Activated T-helper 17 cell treated with anti-CD3 and anti-CD28 coated beads, Interleukin-2, amount 50 U/mL, for 72 hours (primary cell): Measurements from ENCODE around the gene SEL1L3. TPM values are rescaled to one million over a fixed set of nuclear protein-coding genes. Genes with fewer than 3 reads are reported as not detected.
"Not testable (repeated sequence)": the region's sequence is repeated elsewhere in the genome, so short reads cannot be mapped to it uniquely, and the experiment has no call there.

ENCODE experiments used
- ATAC-seq: fragments of 150-1000 bp; cut with Tn5 transposase; replicated peaks from 2 replicates; pipeline ENCODE4 v1.10.0; 2021; ENCODE audit warnings: mild to moderate bottlenecking, moderate library complexity
- H3K27ac Mint-ChIP-seq: one replicate; pipeline ENCODE4 v1.8.0; 2022; ENCODE audit warnings: mixed read lengths
- H3K27me3 Mint-ChIP-seq: one replicate; pipeline ENCODE4 v1.8.0; 2022; ENCODE audit warnings: mixed read lengths
- H3K36me3 Mint-ChIP-seq: one replicate; pipeline ENCODE4 v1.8.0; 2022; ENCODE audit warnings: low read depth, mild to moderate bottlenecking, mixed read lengths
- H3K4me1 Mint-ChIP-seq: one replicate; pipeline ENCODE4 v1.8.0; 2022; ENCODE audit warnings: mixed read lengths
- H3K4me3 Mint-ChIP-seq: one replicate; pipeline ENCODE4 v1.8.0; 2022; ENCODE audit warnings: mild to moderate bottlenecking, mixed read lengths
- H3K9me3 Mint-ChIP-seq: one replicate; pipeline ENCODE4 v1.8.0; 2022; ENCODE audit warnings: mixed read lengths
- total RNA-seq, 2 donors: library from RNA; stranded (reverse); gene quantifications; one replicate each; pipeline ENCODE4 v1.2.3, GENCODE V29; 2022

Gene SEL1L3
- total RNA-seq: 10 to 100 TPM; 39.7 to 70.3 TPM

DNA sequence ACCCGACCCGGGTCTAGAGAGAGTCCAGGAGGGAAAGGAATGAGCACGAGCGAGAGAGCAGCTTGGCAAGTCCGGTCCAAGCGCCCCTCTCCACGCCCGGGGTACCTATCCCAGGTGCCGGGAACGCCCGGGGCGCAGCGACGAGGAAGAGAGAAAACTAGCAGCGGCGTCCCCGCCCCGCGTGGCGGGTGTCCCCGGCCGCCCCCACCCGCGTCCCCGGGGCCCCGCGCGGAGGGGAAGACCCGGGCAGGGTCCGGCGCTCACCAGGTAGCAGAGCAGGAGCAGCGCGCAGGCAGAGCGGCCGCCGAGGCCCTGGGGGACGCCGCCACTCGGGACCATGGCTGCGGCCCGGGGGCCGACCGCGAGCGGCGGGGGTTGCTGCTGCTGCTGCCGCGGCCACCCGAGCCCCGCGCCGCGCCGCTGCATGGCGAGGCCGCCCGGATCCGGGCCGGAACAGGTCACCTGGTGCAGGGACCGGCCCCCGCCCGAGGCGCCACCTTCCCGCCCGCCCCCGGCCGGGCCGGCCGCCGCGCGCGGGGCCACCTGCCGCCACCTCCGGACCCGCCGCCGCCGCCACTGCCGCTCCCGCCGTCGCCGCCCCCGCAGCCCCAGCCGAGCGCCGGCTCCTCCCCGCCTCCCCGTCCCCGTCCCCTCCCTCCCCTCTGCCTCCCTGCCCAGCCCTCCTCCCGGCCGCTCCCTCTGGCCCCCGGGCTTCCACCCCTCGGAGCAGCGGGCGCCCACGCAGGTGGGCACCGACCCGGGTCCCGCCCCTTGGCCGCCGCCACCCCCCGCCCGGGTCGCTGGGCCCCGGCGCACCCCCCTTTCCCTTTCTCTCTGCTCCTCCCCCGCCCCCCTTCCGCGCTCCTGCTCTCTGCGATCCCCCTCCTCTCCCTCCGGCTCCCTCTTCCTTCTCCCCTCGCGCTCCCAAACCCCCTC lies at the start of gene SEL1L3:
TSS of gene SEL1L3 (minus strand) at position 578 of the 936 bp plus-strand sequence. CDS start at position 426, 152 bp downstream.
- Mint-ChIP-seq H3K27me3 (no peaks in the 10 kb centered on the region), H3K4me1 (peaks cover 33% of the 10 kb centered on the region), H3K36me3 (peaks cover 32% of the 10 kb centered on the region), H3K4me3 (peak within 1 kb of the TSS; percentile 94), H3K27ac (peak within 1 kb of the TSS; percentile 98), H3K9me3 (no peaks in the 10 kb centered on the region)
- ATAC-seq: peak; percentile 49

DNA sequence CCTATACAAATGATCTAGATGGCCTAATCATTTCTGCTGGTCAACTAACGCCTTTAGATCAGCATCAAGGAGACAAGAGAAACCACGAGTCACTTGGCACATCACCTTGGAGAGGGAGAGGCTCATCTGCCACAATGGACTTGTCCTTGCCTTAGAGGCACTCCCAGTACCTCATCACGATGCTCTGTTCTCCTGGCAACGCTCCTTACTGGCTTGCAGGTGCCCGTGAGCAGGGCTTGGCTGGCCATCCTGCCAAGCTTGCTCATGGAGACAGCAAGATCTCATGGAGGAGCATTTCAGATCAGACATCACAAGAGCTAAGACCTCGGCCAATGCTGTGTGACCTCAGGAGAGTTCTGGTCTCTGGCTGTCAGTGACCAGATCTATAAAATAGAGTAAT lies 48.6 kb upstream of the SEL1L3 start:
- Mint-ChIP-seq H3K27ac (no peak overlapping the region), H3K4me3 (no peak overlapping the region), H3K36me3 (no peaks in the 10 kb centered on the region), H3K9me3 (peaks cover 6% of the 10 kb centered on the region), H3K27me3 (no peaks in the 10 kb centered on the region), H3K4me1 (peaks cover 15% of the 10 kb centered on the region)
- no peak for ATAC-seq

DNA sequence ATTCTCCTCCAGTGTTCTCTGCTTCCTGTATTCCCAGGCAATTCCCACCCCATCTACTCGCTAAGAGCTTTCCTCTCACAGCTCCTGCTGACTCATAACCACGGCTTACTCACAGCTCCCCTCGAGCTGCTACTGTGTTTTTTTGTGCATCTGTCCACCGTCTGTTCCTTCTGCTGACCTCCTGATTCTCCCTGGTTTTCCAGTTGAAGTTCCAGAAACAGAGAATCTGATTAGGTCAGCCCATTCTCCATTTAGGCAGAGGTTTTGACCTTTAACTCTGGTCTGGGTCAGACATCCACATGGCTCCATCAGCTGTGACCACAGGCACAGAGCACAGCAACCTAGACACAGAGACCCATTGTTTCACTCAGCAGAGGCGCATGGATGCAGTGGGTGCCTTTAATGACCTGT lies 45.7 kb upstream of the SEL1L3 start:
- Mint-ChIP-seq H3K4me1 (peaks cover 9% of the 10 kb centered on the region), H3K9me3 (peaks cover 3% of the 10 kb centered on the region), H3K4me3 (no peak overlapping the region), H3K27ac (peak overlapping the region; percentile 42), H3K36me3 (no peaks in the 10 kb centered on the region), H3K27me3 (no peaks in the 10 kb centered on the region)
- no peak for ATAC-seq

DNA sequence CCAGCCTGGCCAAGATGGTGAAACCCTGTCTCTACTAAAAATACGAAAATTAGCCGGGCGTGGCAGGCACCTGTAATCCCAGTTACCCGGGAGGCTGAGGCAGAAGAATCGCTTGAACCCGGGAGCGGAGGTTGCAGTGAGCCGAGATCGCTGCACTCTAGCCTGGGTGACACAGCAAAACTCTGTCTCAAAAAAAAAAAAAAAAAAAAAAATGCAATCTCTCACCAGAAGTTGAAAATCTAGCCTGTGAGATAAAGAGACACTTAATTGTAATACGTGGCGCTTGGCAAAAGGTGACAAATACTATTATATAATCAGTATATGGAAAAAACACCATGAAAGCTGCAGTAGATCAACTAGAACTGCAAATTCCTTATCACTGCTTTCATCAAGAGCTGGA lies 43.3 kb upstream of the SEL1L3 start:
- not testable (repeated sequence) for H3K27ac Mint-ChIP-seq, ATAC-seq, H3K9me3 Mint-ChIP-seq

DNA sequence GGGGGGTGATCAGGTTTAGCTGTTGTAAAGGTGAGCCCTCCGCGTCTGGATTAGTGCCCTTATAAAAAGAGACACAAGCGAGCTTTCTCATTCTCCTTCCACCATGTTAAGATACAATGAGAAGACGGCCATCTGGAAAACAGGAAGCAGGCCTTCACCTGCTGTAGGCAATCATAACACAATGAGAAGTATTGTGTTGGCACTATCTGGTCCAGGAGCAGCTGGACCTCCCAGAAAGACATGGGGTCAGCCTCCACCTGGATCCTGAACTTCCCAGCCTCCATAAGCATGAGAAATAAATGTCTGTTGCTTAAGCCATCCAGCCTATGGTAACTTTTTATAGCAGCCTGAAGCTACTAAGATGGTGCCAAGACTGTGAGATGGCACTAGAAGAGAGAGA lies 42.6 kb upstream of the SEL1L3 start:
- H3K9me3 Mint-ChIP-seq: peaks cover 3% of the 10 kb centered on the region
- H3K4me1 Mint-ChIP-seq: no peaks in the 10 kb centered on the region
- no peak for ATAC-seq
- H3K36me3 Mint-ChIP-seq: no peaks in the 10 kb centered on the region
- no peak overlapping the region for H3K27ac Mint-ChIP-seq
- H3K27me3 Mint-ChIP-seq: no peaks in the 10 kb centered on the region
- H3K4me3 Mint-ChIP-seq: no peak overlapping the region

More for the DNA sequence above, 43.3 kb upstream of the SEL1L3 start:
- H3K36me3 Mint-ChIP-seq, H3K4me1 Mint-ChIP-seq, H3K27me3 Mint-ChIP-seq, H3K4me3 Mint-ChIP-seq: not testable (repeated sequence)

DNA sequence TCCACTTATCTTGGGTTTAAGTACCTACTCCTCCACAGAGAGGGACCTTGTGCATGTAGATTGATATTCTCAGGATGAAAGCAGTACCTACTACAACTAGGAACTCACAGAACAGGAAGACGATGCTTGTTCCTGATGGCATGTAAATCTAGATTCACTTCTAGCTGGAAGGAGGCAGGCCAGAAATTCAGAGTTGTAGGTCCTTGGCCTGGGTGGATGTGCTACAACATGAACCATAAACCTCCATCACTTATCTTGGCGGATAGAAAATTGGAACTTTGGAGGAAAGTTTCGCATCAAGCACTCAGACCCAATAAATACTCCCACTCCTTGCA lies 41.9 kb upstream of the SEL1L3 start:
- no peaks in the 10 kb centered on the region for H3K27me3 Mint-ChIP-seq
- H3K9me3 Mint-ChIP-seq: peaks cover 3% of the 10 kb centered on the region
- H3K4me3 Mint-ChIP-seq: no peak overlapping the region
- no peak for ATAC-seq
- H3K4me1 Mint-ChIP-seq: no peaks in the 10 kb centered on the region
- H3K36me3 Mint-ChIP-seq: no peaks in the 10 kb centered on the region
- H3K27ac Mint-ChIP-seq: no peak overlapping the region

DNA sequence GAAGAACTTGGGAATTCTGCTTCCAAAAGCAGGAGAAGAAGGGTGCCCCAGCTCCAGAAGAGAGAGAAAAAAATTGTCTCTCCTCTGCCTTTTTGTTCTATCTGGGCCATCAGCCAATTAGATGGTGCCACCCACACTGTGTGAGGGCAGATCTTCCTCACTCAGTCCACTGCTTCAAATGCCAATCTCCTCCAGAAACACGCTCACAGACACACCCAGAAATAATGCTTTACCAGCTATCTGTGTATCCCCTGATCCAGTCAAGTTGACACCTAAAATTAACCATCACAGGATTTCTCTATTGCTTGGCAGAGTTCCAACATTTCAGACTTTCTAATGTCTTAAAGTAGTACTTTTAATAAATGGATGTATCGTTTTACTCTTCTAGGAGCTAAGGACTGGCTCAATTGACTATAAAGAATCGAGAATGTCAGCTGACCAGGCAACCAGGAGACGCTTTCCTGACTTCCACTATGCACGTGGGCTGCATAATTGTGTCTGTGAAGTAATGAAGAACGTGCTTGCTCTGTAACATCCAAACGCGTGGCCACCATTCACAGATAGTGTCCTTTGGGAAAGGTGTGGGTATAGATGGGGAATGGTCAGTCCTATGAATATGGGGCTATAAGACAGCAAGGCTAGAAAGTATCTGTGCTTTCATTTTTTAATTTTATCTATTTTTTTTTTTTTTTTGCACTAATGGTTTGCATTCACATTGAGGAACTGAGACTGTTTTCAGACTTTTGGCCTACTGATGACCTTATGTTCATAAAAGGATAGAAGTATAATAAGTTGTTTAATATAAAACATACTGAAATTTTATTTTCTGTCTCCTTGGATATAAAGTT lies 41.3 kb upstream of the SEL1L3 start:
- H3K9me3 Mint-ChIP-seq: peaks cover 2% of the 10 kb centered on the region
- no peaks in the 10 kb centered on the region for H3K36me3 Mint-ChIP-seq
- H3K4me3 Mint-ChIP-seq: no peak overlapping the region
- H3K4me1 Mint-ChIP-seq: no peaks in the 10 kb centered on the region
- H3K27ac Mint-ChIP-seq: no peak overlapping the region
- ATAC-seq: no peak
- no peaks in the 10 kb centered on the region for H3K27me3 Mint-ChIP-seq

DNA sequence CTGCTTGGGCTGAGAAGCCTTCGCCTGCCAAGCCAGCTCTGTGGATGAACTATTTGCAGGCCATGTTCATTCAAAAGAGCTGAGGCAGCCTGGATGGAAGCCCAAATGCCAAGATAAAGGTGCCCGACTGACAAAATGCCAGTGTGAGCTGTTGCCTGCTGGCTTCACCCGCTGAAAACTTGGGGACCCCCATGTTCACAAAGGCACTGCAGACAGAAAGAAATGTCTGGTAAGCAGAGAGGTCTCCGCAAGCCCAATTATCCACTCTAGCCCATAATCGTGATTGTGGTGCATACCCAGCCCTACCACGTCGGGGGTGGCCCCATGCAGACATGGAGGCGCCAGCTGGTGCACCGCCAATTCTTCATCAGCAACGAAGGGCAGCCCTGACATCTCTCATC lies 38.2 kb upstream of the SEL1L3 start:
- H3K36me3 Mint-ChIP-seq: no peaks in the 10 kb centered on the region
- H3K4me1 Mint-ChIP-seq: no peaks in the 10 kb centered on the region
- H3K9me3 Mint-ChIP-seq: no peaks in the 10 kb centered on the region
- no peaks in the 10 kb centered on the region for H3K27me3 Mint-ChIP-seq
- no peak overlapping the region for H3K27ac Mint-ChIP-seq
- no peak for ATAC-seq
- no peak overlapping the region for H3K4me3 Mint-ChIP-seq

DNA sequence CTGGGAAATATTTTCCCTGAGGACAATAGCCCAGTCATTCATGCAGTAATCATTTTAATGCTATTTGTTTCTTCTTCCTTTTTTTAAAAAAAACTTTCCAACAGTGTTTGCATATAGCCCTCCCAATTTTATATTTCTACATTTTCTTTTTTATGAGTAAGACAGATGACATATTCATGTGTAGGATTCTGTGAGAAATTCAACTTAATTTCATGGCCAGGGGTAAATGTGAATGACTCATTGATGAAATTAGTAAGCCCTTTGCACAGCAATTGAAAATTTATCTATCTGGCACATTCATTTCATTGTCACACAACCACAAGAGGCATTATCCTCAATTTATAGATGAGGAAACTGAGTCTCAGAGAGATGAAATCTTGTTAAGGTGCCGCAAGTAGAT lies 37.5 kb upstream of the SEL1L3 start:
- Mint-ChIP-seq H3K27me3 (no peaks in the 10 kb centered on the region), H3K4me3 (no peak overlapping the region), H3K36me3 (no peaks in the 10 kb centered on the region), H3K27ac (no peak overlapping the region), H3K4me1 (no peaks in the 10 kb centered on the region), H3K9me3 (no peaks in the 10 kb centered on the region)
- ATAC-seq: peak; percentile 54

DNA sequence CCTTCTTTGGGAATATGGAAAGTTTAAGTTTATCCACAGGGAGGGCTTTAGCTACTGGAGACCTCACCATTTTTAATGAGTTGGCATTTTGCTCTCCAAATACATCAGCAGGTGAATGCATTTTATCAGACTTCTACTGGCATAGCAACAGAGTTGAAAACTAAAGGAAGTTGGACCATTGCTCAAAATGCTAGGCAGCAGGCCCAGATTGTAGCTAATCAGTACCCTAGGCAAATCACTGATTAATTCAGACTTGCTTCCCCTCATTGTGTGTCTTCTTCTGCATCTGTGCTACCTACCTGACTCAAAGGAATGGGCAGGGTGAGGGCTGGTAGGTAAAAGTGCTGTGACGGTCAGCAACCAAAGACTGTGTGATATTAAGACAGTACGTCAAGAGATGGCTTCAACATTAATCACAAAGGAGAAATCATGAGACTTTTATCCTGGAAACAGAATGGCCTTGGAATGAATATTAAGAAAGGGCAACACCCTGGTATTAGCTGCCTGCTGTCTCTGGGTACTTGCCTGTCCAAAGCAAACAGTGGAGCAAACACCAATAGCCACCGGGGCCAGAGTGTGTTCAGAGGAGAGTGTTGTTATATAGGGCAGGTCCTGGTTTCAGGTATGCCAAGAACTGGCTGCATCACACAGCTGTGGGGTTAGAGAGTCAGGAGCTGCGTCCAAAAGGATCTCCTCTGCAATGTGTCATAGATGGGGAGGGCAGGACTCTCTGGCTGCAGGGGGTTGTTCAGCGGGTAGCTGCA lies 34.2 kb upstream of the SEL1L3 start:
- Mint-ChIP-seq H3K27ac (no peak overlapping the region), H3K4me1 (no peaks in the 10 kb centered on the region), H3K27me3 (no peaks in the 10 kb centered on the region), H3K36me3 (no peaks in the 10 kb centered on the region), H3K4me3 (no peak overlapping the region), H3K9me3 (no peaks in the 10 kb centered on the region)
- ATAC-seq: no peak

DNA sequence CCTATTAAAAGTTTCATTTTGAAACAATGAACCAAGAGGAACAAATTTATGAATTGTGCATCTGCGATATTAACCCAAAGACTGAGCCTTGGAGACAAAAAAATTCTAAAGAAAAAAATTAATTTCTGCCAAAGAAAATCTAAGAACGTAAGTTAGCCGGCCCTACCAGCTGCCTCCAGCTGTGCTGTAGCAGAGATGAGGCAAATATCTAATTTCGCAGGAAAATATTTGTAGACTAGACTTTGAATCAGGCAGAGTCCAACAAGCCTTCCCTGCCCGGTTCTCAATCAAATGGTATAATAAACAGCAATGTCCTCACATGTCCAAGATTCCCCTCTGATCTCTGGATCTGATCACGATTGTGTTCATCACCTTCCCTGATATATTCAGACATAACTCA lies 30.0 kb upstream of the SEL1L3 start:
- ATAC-seq: no peak
- H3K4me1 Mint-ChIP-seq: no peaks in the 10 kb centered on the region
- no peak overlapping the region for H3K4me3 Mint-ChIP-seq
- no peaks in the 10 kb centered on the region for H3K27me3 Mint-ChIP-seq
- no peaks in the 10 kb centered on the region for H3K36me3 Mint-ChIP-seq
- H3K27ac Mint-ChIP-seq: no peak overlapping the region
- no peaks in the 10 kb centered on the region for H3K9me3 Mint-ChIP-seq

DNA sequence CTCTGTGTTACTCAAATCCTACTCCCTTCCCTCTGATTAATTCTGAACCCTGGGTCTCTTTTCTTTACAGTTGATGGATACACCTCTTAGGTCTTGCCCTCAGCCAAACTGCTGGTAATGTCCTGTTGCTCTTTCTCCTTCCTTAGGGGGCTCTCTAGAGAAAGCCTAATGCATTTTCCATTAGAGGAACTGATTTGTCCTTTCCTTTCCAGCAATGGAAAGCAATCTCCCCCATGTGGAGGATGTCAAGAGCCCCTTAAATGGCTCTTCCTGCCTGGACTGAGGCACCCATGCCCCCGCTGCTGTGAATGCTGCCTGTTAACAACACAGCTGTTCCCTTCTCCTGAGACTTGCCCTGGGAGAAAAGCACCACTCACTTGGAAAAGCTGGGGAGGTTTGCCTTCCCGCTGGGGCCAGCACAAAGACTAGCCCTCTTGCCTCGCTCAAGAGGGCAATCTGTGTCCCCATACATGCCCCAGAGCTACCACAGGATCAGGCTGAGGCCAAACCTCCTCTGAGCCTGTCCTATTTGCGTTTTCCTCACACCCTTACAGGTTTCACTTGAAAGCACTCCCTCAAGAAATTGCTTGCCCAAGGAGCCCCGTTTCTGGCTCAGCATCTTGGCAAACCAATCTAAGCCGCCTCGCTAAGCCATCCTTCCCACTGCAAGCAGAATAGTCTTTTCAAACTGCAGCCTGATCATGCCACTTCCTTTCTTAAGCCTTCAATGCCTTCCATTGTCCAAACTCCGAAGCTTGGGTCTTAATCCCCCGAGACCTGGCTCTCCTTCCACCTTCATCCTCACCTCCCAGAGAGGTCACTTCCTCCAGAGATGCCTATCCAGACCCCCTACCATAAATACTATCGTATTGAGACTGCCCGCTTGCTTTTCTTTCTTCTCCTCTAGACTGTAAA lies 28.0 kb upstream of the SEL1L3 start:
- ATAC-seq: no peak
- Mint-ChIP-seq H3K36me3 (no peaks in the 10 kb centered on the region), H3K9me3 (no peaks in the 10 kb centered on the region), H3K4me3 (no peak overlapping the region), H3K27ac (no peak overlapping the region), H3K27me3 (no peaks in the 10 kb centered on the region), H3K4me1 (no peaks in the 10 kb centered on the region)

DNA sequence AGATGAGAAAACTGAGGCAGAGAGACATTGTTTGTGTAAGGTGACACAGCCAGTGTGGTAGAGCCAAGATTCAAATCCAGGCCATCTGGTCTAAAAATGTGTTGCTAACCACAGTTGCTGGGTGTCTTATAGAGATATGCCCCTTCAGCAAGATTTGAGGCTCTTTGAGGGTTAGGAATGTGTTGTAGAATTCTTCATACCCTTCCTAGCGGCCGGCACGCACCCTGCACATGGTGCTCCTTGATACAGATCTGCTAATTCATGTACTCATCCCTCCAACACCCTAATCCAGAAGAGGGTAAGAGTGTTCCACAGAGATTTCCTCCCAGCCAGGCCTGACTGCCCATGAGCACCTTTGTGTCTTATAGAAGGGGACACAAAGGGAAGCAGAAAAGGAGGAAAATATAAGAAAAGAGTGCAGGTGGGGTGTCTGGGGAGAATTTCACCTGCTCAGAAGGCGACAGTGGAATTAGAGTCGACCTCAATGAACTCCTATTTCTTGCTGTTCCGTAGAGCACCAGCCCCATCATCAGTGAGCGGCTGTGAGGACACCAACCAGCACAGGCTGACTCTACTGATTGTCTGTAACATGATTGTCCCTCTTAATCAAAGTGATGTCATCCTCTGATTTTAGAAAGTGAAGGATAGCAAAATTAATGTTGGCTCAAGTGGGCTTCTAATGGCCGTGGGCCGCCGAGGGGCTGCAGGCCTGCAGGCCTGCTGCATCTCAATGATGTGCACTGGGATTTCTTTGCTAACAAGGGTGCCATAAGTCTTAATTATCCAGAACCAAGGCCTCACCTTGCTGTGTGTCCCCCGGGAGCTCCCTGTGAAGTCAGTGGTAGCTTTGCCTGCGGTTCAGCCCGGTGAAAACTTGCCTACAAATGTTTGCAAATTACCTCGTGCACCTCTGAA lies 27.1 kb upstream of the SEL1L3 start:
- no peaks in the 10 kb centered on the region for H3K36me3 Mint-ChIP-seq
- H3K27me3 Mint-ChIP-seq: no peaks in the 10 kb centered on the region
- H3K4me1 Mint-ChIP-seq: no peaks in the 10 kb centered on the region
- no peak overlapping the region for H3K4me3 Mint-ChIP-seq
- no peak for ATAC-seq
- no peaks in the 10 kb centered on the region for H3K9me3 Mint-ChIP-seq
- no peak overlapping the region for H3K27ac Mint-ChIP-seq
